ENCODE results near the gene PLD6.

PLD6 gene

DNA sequence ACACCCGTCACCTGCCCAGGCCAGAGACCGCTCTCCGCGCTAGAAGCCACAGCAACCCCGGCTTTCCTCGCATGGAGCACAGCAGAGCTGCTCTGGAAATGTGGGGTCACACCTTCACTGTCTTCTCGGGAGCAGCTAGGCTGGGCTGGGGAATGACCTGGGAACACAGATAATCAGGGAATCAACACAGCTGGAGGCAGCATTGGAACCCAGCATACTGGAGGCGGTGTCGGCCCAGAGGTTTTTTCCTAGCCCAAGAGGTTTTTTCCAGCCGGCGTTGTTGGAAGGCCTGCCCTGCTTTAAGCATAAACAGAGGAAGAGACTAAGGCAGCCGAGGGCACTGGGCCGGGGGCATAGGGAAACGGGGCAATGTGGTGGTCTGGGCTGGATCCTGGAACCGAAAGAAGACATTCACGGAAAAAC lies 791 bp upstream of the PLD6 start:
- Histone ChIP-seq H3K27me3 (ENCODE audit: low read depth, low read length) (no peaks in the 10 kb centered on the region), H3K36me3 (ENCODE audit: control insufficient read depth in 1 of 2, insufficient read depth in 2 of 2, low read length in 2 of 2) (peaks cover 0 to 7% of the 10 kb centered on the region in 2 donors), H3K4me3 (ENCODE audit: low read depth in 1 of 2, low read length in 2 of 2) (peak overlapping the region in 1 of 2 donors; percentile 90), H3K4me1 (ENCODE audit: control insufficient read depth in 1 of 2, insufficient read depth in 2 of 2, low read length in 2 of 2) (peaks cover 12 to 45% of the 10 kb centered on the region in 2 donors), H3K27ac (ENCODE audit: low read length) (peak overlapping the region; percentile 23), H3K9me3 (ENCODE audit: control insufficient read depth in 1 of 2, low read length in 2 of 2) (no peaks in the 10 kb centered on the region)

DNA sequence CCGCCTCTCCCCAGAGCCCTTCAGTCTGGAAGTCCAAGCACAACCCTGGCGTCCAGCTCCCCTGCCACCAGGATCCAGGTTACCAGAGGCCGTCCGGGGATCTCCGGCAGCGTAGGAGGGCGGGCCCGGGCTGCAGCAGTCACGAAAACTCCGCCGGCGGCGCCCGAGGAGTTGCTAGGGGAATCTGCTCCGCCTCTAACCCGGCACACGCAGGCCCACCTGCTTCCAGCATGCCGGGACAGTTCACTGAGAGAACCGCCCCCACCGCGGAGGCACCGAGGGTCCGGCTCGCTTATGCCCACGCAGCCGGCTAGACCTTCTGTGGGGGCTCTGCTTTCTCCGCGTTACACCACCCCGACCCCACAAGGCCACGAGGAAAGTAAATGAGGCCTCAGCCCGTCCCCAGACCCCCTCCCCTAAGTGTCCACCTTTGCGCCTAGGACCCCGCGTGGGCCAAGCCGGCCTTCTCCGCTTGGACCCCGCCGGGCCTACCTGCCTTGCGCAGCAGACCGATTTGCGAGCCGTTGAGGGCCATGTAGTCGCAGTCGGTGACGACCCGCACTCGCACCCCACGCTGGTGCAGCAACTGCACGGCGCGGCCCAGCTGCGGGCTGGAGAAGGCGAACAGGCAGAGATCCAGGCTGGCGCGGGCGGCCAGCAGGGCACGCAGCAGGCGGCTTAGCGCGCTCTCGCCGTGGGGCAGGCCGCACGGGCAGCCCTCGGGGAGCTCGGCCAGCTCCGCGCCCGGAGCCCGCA lies 587 bp downstream of the PLD6 start:
- Histone ChIP-seq H3K36me3 (ENCODE audit: control insufficient read depth in 1 of 2, insufficient read depth in 2 of 2, low read length in 2 of 2) (peaks cover 0 to 11% of the 10 kb centered on the region in 2 donors), H3K27ac (ENCODE audit: low read length) (no peak overlapping the region), H3K9me3 (ENCODE audit: control insufficient read depth in 1 of 2, low read length in 2 of 2) (no peaks in the 10 kb centered on the region), H3K4me1 (ENCODE audit: control insufficient read depth in 1 of 2, insufficient read depth in 2 of 2, low read length in 2 of 2) (peaks cover 12 to 52% of the 10 kb centered on the region in 2 donors), H3K27me3 (ENCODE audit: low read depth, low read length) (no peaks in the 10 kb centered on the region), H3K4me3 (ENCODE audit: low read depth in 1 of 2, low read length in 2 of 2) (peak overlapping the region; percentile 57 to 90)

DNA sequence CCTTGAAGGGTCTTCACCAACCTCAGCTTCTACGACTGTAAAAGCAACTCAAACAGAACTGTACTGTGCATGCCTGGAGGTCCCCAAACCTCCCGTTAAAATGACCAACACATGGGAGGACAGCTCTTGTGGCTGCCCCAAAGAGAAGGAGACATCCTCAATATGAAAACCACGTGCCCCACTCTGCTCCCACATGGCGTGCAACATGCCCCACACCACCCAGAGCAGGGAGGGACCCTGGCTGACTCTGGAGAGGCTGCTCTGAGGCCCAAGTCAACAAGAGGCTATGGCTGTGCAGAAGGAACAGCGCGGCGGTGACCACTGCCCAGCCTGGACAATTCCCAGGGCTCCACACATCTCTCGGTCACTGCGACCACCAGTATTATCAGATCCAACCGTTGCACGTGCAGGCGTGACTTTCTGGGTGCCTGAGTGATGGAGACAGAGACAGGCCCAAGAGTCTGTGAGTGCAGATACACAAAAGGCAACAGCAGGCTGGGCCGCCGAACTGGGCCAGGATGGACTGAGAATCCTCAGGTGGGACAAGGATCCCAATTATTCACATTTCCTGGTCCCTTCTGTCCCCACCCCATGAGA lies 1.4 kb downstream of the PLD6 start:
- Histone ChIP-seq H3K4me1 (ENCODE audit: control insufficient read depth in 1 of 2, insufficient read depth in 2 of 2, low read length in 2 of 2) (peaks cover 12 to 59% of the 10 kb centered on the region in 2 donors), H3K27ac (ENCODE audit: low read length) (no peak overlapping the region), H3K4me3 (ENCODE audit: low read depth in 1 of 2, low read length in 2 of 2) (peak overlapping the region; percentile 57 to 90), H3K36me3 (ENCODE audit: control insufficient read depth in 1 of 2, insufficient read depth in 2 of 2, low read length in 2 of 2) (peaks cover 0 to 11% of the 10 kb centered on the region in 2 donors), H3K27me3 (ENCODE audit: low read depth, low read length) (no peaks in the 10 kb centered on the region), H3K9me3 (ENCODE audit: control insufficient read depth in 1 of 2, low read length in 2 of 2) (no peaks in the 10 kb centered on the region)

DNA sequence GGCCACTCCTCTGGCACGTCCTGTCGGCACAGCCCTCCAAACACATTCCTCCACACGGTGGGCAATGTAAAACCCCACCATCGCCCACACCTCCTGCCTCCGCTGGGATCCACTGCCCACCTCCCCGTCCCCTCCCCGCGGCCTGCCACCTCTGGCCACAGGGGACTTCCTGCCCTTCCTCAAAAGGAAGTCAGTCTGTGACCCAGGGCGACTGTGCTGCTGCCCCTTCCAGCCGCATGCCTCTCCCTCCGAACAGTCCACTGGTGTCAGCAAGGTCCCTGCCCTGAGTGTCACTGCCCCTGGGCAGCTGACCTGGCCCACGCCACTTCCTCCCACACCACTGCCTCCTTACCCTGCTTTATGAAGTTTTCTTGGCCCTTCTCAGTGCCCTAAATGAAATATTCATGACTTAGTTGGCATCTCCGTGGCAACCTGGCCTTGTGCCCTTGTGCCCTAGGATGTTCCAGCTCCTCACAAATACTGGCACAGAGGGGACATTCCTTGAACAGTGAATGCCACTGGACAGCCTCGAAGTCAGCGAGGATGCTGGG lies 2.0 kb downstream of the PLD6 start:
- Histone ChIP-seq H3K36me3 (ENCODE audit: control insufficient read depth in 1 of 2, insufficient read depth in 2 of 2, low read length in 2 of 2) (peaks cover 0 to 11% of the 10 kb centered on the region in 2 donors), H3K4me1 (ENCODE audit: control insufficient read depth in 1 of 2, insufficient read depth in 2 of 2, low read length in 2 of 2) (peaks cover 12 to 61% of the 10 kb centered on the region in 2 donors)

DNA sequence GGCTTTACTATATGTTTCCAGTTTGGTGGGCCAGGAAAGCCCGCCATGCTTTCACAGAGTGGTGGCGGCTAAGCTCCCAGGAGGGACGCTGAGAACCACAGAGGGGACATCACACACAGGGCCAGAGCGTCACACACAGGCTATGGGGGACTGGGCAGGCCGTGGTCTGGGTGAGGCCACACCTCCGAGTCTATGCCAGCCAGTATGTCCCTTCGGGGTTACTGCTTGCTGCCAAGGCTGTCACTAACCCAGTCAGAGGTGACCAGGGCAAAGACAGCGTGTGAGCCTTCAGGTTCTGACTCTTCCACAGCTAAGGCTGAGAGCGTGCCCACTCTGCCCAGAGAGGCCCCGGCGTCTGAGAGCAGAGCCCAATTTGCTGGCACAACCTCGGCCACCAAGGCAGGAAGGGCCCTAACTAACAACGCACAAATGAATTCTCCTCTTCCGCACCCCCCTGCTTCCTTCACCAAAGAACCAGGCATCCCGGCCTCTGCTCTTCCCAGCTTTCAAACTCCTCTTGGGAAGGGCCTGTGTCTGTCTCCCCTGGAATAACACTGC lies 2.9 kb downstream of the PLD6 start:
- Histone ChIP-seq H3K36me3 (ENCODE audit: control insufficient read depth in 1 of 2, insufficient read depth in 2 of 2, low read length in 2 of 2) (peaks cover 0 to 11% of the 10 kb centered on the region in 2 donors), H3K9me3 (ENCODE audit: control insufficient read depth in 1 of 2, low read length in 2 of 2) (no peaks in the 10 kb centered on the region), H3K4me1 (ENCODE audit: control insufficient read depth in 1 of 2, insufficient read depth in 2 of 2, low read length in 2 of 2) (peaks cover 12 to 61% of the 10 kb centered on the region in 2 donors), H3K27ac (ENCODE audit: low read length) (peak overlapping the region; percentile 21), H3K4me3 (ENCODE audit: low read depth in 1 of 2, low read length in 2 of 2) (no peak overlapping the region), H3K27me3 (ENCODE audit: low read depth, low read length) (no peaks in the 10 kb centered on the region)

More for the DNA sequence above, 2.0 kb downstream of the PLD6 start:
- Histone ChIP-seq H3K27ac (ENCODE audit: low read length) (peak overlapping the region; percentile 45), H3K9me3 (ENCODE audit: control insufficient read depth in 1 of 2, low read length in 2 of 2) (no peaks in the 10 kb centered on the region), H3K27me3 (ENCODE audit: low read depth, low read length) (no peaks in the 10 kb centered on the region), H3K4me3 (ENCODE audit: low read depth in 1 of 2, low read length in 2 of 2) (peak overlapping the region; percentile 57 to 90)

DNA sequence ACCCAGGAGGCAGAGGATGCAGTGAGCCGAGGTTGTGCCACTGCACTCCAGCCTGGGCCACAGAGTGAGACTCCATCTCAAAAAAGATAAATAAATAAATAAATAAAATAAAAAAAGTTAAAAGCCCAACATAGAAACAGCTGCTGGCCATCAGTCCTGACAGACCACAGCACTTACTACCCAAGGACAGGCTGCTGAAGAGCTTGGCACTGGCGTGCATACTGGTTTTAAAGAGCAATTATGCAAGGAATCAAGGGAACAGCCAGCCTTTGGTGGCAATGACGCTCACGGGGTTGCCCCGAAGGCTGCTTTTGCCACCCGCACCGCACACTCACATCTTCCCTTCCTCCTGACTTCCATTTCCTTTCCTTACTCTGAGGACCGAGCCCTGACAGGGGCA lies 4.2 kb downstream of the PLD6 start:
- Histone ChIP-seq H3K36me3 (ENCODE audit: control insufficient read depth in 1 of 2, insufficient read depth in 2 of 2, low read length in 2 of 2) (peaks cover 0 to 11% of the 10 kb centered on the region in 2 donors), H3K9me3 (ENCODE audit: control insufficient read depth in 1 of 2, low read length in 2 of 2) (no peaks in the 10 kb centered on the region), H3K4me3 (ENCODE audit: low read depth in 1 of 2, low read length in 2 of 2) (no peak overlapping the region), H3K27ac (ENCODE audit: low read length) (no peak overlapping the region), H3K4me1 (ENCODE audit: control insufficient read depth in 1 of 2, insufficient read depth in 2 of 2, low read length in 2 of 2) (peaks cover 12 to 58% of the 10 kb centered on the region in 2 donors), H3K27me3 (ENCODE audit: low read depth, low read length) (no peaks in the 10 kb centered on the region)

DNA sequence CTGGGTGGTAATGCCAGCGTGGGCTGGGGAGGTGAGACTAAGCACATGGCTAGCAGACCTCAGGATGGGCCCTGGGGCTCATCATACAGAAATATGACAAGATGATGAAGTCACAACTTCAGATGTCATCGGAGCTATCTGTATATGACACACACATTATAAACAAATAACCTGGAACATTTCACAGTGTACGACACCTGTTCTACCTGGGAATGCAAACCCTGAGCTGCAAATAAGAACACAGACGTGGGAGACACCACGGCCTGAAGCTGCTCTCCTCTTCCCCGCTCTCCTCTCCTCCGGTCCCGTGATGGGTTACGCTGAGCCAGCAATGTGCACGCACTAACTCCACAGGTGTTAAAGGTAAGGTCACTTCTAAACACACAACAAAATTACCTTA lies 4.9 kb downstream of the PLD6 start:
- Histone ChIP-seq H3K4me3 (ENCODE audit: low read depth in 1 of 2, low read length in 2 of 2) (no peak overlapping the region), H3K27me3 (ENCODE audit: low read depth, low read length) (no peaks in the 10 kb centered on the region), H3K9me3 (ENCODE audit: control insufficient read depth in 1 of 2, low read length in 2 of 2) (no peaks in the 10 kb centered on the region), H3K27ac (ENCODE audit: low read length) (peak overlapping the region; percentile 45), H3K36me3 (ENCODE audit: control insufficient read depth in 1 of 2, insufficient read depth in 2 of 2, low read length in 2 of 2) (peaks cover 0 to 11% of the 10 kb centered on the region in 2 donors), H3K4me1 (ENCODE audit: control insufficient read depth in 1 of 2, insufficient read depth in 2 of 2, low read length in 2 of 2) (peaks cover 12 to 53% of the 10 kb centered on the region in 2 donors)

DNA sequence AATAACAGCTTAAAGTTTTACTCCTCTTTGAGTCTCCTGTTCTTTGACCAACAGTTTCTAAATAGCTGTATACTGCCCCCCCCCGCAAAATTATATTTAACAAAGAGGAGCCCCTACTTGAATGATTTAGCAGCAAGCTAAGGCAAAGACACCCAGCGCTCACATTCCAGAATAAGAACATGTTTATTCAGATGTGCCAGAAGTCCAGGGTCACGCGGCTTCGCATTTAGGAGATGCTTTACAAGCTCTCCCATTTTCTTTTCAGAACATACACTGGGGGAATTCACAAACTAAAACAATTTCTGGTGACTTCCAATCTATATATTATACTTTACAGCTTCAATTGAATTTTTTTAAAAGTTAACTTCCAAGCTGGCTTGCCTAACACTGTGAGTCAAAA lies 5.3 kb downstream of the PLD6 start:
- no peaks in the 10 kb centered on the region for H3K27me3 ChIP-seq (ENCODE audit: low read depth, low read length)
- H3K36me3 ChIP-seq (ENCODE audit: control insufficient read depth in 1 of 2, insufficient read depth in 2 of 2, low read length in 2 of 2): peaks cover 0 to 11% of the 10 kb centered on the region in 2 donors
- H3K27ac ChIP-seq (ENCODE audit: low read length): peak overlapping the region; percentile 45
- H3K4me3 ChIP-seq (ENCODE audit: low read depth in 1 of 2, low read length in 2 of 2): no peak overlapping the region
- H3K9me3 ChIP-seq (ENCODE audit: control insufficient read depth in 1 of 2, low read length in 2 of 2): no peaks in the 10 kb centered on the region
- peaks cover 12 to 53% of the 10 kb centered on the region in 2 donors for H3K4me1 ChIP-seq (ENCODE audit: control insufficient read depth in 1 of 2, insufficient read depth in 2 of 2, low read length in 2 of 2)

DNA sequence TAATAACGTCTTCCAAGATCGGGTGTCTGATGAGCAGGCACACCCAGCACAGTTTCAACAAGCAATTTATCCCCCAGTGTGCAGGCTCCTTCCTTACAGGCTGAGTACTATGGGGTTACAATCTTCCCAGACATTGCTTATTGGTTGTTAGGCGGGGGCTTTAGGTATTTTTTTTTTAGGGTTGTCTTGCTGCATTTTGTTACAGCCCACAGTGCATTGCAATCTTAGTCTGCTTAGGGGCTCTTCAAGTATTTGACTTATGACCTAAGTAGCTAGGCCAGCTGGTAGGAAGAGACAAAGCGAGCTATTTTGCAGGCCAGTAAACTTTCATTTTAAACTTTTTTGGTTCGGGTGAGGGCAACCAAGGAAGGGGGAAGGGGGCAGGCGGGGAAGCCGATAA lies 5.8 kb downstream of the PLD6 start:
- H3K4me3 ChIP-seq (ENCODE audit: low read depth in 1 of 2, low read length in 2 of 2): no peak overlapping the region

DNA sequence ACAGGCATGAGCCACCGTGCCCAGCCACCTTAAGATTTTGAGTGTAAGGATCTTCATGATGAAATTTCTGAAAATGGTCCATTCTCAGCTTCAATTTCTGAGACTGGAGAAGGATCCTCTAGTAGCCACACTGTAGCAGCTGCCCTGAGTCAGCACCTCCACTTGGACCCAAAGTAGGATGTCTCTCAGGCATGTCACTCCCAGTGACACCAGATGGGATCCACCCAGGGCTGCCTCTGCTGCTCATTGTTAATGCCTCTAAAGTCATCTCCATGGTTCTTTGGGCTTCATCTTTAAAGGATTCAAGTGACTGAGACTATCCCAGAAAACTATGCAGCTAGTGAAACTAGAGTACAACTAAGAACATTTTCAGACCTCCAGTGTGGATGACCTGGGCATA lies 7.9 kb downstream of the PLD6 start:
- no peaks in the 10 kb centered on the region for H3K27me3 ChIP-seq (ENCODE audit: low read depth, low read length)
- no peak overlapping the region for H3K27ac ChIP-seq (ENCODE audit: low read length)
- H3K4me1 ChIP-seq (ENCODE audit: control insufficient read depth in 1 of 2, insufficient read depth in 2 of 2, low read length in 2 of 2): peaks cover 0 to 29% of the 10 kb centered on the region in 2 donors
- peaks cover 0 to 11% of the 10 kb centered on the region in 2 donors for H3K36me3 ChIP-seq (ENCODE audit: control insufficient read depth in 1 of 2, insufficient read depth in 2 of 2, low read length in 2 of 2)
- H3K4me3 ChIP-seq (ENCODE audit: low read depth in 1 of 2, low read length in 2 of 2): no peak overlapping the region
- H3K9me3 ChIP-seq (ENCODE audit: control insufficient read depth in 1 of 2, low read length in 2 of 2): no peaks in the 10 kb centered on the region

More for the DNA sequence above, 5.8 kb downstream of the PLD6 start:
- H3K27ac ChIP-seq (ENCODE audit: low read length): peak overlapping the region; percentile 45
- peaks cover 0 to 11% of the 10 kb centered on the region in 2 donors for H3K36me3 ChIP-seq (ENCODE audit: control insufficient read depth in 1 of 2, insufficient read depth in 2 of 2, low read length in 2 of 2)
- H3K9me3 ChIP-seq (ENCODE audit: control insufficient read depth in 1 of 2, low read length in 2 of 2): no peaks in the 10 kb centered on the region
- peaks cover 12 to 49% of the 10 kb centered on the region in 2 donors for H3K4me1 ChIP-seq (ENCODE audit: control insufficient read depth in 1 of 2, insufficient read depth in 2 of 2, low read length in 2 of 2)
- H3K27me3 ChIP-seq (ENCODE audit: low read depth, low read length): no peaks in the 10 kb centered on the region

DNA sequence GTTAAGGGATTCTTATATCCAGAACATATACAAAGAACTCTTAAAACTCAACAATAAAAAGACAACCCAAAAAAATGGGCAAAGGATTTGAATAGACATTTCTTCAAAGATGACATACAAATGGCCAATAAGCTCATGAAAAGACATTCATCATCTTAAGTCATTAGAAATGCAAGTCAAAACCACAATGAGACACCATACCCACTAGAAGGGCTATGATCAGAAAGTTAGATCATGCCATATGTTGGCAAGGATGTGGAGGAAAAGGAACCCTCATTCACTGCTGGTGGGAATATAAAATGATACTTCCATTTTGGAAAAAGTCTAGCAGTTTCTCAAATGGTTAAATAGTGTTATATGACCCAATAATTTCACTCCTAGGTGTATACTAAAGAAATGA lies 9.4 kb downstream of the PLD6 start:
- no peak overlapping the region for H3K4me3 ChIP-seq (ENCODE audit: low read depth in 1 of 2, low read length in 2 of 2)
- H3K27ac ChIP-seq (ENCODE audit: low read length): no peak overlapping the region
- peaks cover 0 to 4% of the 10 kb centered on the region in 2 donors for H3K36me3 ChIP-seq (ENCODE audit: control insufficient read depth in 1 of 2, insufficient read depth in 2 of 2, low read length in 2 of 2)
- no peaks in the 10 kb centered on the region for H3K27me3 ChIP-seq (ENCODE audit: low read depth, low read length)
- H3K9me3 ChIP-seq (ENCODE audit: control insufficient read depth in 1 of 2, low read length in 2 of 2): no peaks in the 10 kb centered on the region
- peaks cover 0 to 19% of the 10 kb centered on the region in 2 donors for H3K4me1 ChIP-seq (ENCODE audit: control insufficient read depth in 1 of 2, insufficient read depth in 2 of 2, low read length in 2 of 2)
